OCI-LY3 (cell line): ENCODE measurements around the gene C10orf95.

Experiments
- H2AFZ ChIP-seq: fragments of 200-600, 300-600 bp; shearing (Covaris generic); 2 replicates; pipeline ENCODE4 v1.6.0; 2014; ENCODE audit warnings: antibody characterized with exemption, low read depth, low read length
- H3K27ac ChIP-seq: fragments of 200-600, 300-600 bp; sonication (generic); 2 replicates; pipeline ENCODE4 v1.5.1; 2014; ENCODE audit warnings: mild to moderate bottlenecking, low read length, moderate library complexity, mixed read lengths
- H3K27me3 ChIP-seq: fragments of 200-600, 300-600 bp; sonication (generic); 2 replicates; pipeline ENCODE4 v1.6.1; 2014; ENCODE audit warnings: low read depth, low read length, mixed read lengths
- H3K36me3 ChIP-seq: fragments of 200-600, 300-600 bp; sonication (generic); replicated peaks from 2 replicates; pipeline ENCODE3; 2014; ENCODE audit warnings: low read depth, low read length, mixed read lengths
- H3K4me1 ChIP-seq: fragments of 300-600, 200-600 bp; sonication (generic); 2 replicates; pipeline ENCODE4 v1.6.1; 2014; ENCODE audit warnings: low read length, mixed read lengths
- H3K4me2 ChIP-seq: fragments of 200-600, 300-600 bp; sonication (generic); 2 replicates; pipeline ENCODE4 v1.6.1; 2014; ENCODE audit warnings: low read length, mixed read lengths
- H3K4me3 ChIP-seq: fragments of 300-600, 200-600 bp; sonication (generic); 2 replicates; pipeline ENCODE4 v1.5.1; 2014; ENCODE audit warnings: antibody characterized with exemption, mild to moderate bottlenecking, low read length, moderate library complexity
- H3K79me2 ChIP-seq: fragments of 300-600, 200-600 bp; shearing (Covaris generic); 2 replicates; pipeline ENCODE4 v1.6.1; 2014; ENCODE audit warnings: mild to moderate bottlenecking, low read length, mixed read lengths
- H3K9ac ChIP-seq: fragments of 300-600, 200-600 bp; shearing (Covaris generic); 2 replicates; pipeline ENCODE4 v1.6.0; 2014; ENCODE audit warnings: mild to moderate bottlenecking, low read length, moderate library complexity
- H3K9me3 ChIP-seq: fragments of 200-600, 300-600 bp; shearing (Covaris generic); 2 replicates; pipeline ENCODE4 v1.6.1; 2014; ENCODE audit warnings: low read length, mixed read lengths; ENCODE audit not compliant: insufficient read depth
- H4K20me1 ChIP-seq: fragments of 200-600, 300-600 bp; sonication (generic); 2 replicates; pipeline ENCODE4 v1.6.1; 2016; ENCODE audit warnings: low read length, mixed read lengths; ENCODE audit not compliant: insufficient read depth
- EZH2phosphoT487 ChIP-seq: fragments of 200-600 bp; shearing (Covaris generic); IDR thresholded peaks from 2 replicates; pipeline ENCODE4 v1.6.1; 2018; ENCODE audit warnings: antibody characterized with exemption, mixed run types, low read depth
- TF ChIP-seq, protein P1 (sequence below): fragments of 200-600, 300-600 bp; sonication (generic); IDR thresholded peaks from 2 replicates; pipeline ENCODE4 v1.5.1; 2014; ENCODE audit warnings: antibody characterized with exemption, low read length, low read depth

The C10orf95 gene

DNA sequence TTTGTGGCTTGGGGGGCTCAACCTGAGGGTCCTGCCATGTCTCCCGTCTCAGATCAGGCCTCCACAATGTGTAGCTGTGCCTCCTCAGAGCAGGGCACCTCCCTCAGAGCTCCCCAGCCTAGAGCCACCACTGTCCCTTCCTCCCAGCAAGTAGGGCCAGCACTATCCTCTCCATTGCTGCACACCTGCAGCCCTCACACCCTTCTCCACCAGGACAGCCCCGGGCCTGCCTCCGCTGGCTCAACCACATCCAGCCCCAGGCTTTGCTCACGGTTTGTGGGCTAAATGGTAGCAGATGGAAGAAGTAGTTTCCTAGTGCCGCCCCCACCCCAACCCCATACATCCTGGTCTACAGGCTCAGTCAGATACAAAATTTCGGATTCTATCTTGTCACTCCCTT is 45.7 kb downstream of the C10orf95 start:
- Histone ChIP-seq H3K4me3 (no peak overlapping the region), H3K9me3 (no peaks in the 10 kb centered on the region), H2AFZ (no peak overlapping the region), H3K27me3 (no peaks in the 10 kb centered on the region), H3K9ac (no peak overlapping the region), H3K4me2 (no peak overlapping the region), H3K36me3 (peaks cover 8% of the 10 kb centered on the region), H4K20me1 (0 out of 2 replicates have a peak, but pooled peaks cover 4% of the 10 kb centered on the region), H3K79me2 (no peaks in the 10 kb centered on the region), H3K4me1 (peaks cover 20% of the 10 kb centered on the region; the same call in 1 of the 2 replicates), H3K27ac (no peak overlapping the region)
- TF ChIP-seq, protein P1, sequence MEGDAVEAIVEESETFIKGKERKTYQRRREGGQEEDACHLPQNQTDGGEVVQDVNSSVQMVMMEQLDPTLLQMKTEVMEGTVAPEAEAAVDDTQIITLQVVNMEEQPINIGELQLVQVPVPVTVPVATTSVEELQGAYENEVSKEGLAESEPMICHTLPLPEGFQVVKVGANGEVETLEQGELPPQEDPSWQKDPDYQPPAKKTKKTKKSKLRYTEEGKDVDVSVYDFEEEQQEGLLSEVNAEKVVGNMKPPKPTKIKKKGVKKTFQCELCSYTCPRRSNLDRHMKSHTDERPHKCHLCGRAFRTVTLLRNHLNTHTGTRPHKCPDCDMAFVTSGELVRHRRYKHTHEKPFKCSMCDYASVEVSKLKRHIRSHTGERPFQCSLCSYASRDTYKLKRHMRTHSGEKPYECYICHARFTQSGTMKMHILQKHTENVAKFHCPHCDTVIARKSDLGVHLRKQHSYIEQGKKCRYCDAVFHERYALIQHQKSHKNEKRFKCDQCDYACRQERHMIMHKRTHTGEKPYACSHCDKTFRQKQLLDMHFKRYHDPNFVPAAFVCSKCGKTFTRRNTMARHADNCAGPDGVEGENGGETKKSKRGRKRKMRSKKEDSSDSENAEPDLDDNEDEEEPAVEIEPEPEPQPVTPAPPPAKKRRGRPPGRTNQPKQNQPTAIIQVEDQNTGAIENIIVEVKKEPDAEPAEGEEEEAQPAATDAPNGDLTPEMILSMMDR = no peak
- no peak for TF ChIP-seq EZH2phosphoT487

GRCh38 chr10:102405108-102405571 is 46.2 kb downstream of the C10orf95 start:
- TF ChIP-seq EZH2phosphoT487 = no peak
- TF ChIP-seq, protein P1 = no peak

GRCh38 chr10:102404361-102405107 is 46.8 kb downstream of the C10orf95 start:
- no peaks in the 10 kb centered on the region for H3K27me3 ChIP-seq
- TF ChIP-seq EZH2phosphoT487 = no peak
- TF ChIP-seq, protein P1 = no peak
- H3K79me2 ChIP-seq = peaks cover 9% of the 10 kb centered on the region; the same call in 1 of the 2 replicates
- H3K4me1 ChIP-seq = peaks cover 21% of the 10 kb centered on the region
- H3K4me2 ChIP-seq = no peak overlapping the region
- H2AFZ ChIP-seq = no peak overlapping the region
- peaks cover 13% of the 10 kb centered on the region for H4K20me1 ChIP-seq
- peaks cover 17% of the 10 kb centered on the region for H3K36me3 ChIP-seq
- no peak overlapping the region for H3K4me3 ChIP-seq
- no peak overlapping the region for H3K9ac ChIP-seq
- no peaks in the 10 kb centered on the region for H3K9me3 ChIP-seq
- no peak overlapping the region for H3K27ac ChIP-seq

More at GRCh38 chr10:102405108-102405571, 46.2 kb downstream of the C10orf95 start:
- no peak overlapping the region for H3K9ac ChIP-seq
- H3K36me3 ChIP-seq = peaks cover 12% of the 10 kb centered on the region
- H3K27ac ChIP-seq = no peak overlapping the region
- H3K79me2 ChIP-seq = peaks cover 3% of the 10 kb centered on the region; the same call in 1 of the 2 replicates
- H4K20me1 ChIP-seq = peaks cover 8% of the 10 kb centered on the region
- no peak overlapping the region for H3K4me2 ChIP-seq
- no peaks in the 10 kb centered on the region for H3K27me3 ChIP-seq
- no peak overlapping the region for H2AFZ ChIP-seq
- peaks cover 20% of the 10 kb centered on the region; the same call in 1 of the 2 replicates for H3K4me1 ChIP-seq
- H3K9me3 ChIP-seq = no peaks in the 10 kb centered on the region
- H3K4me3 ChIP-seq = no peak overlapping the region

GRCh38 chr10:102403115-102403514 is 48.2 kb downstream of the C10orf95 start:
- Histone ChIP-seq H3K4me2 (no peak overlapping the region), H3K4me1 (peaks cover 29% of the 10 kb centered on the region), H3K27me3 (no peaks in the 10 kb centered on the region), H3K9me3 (no peaks in the 10 kb centered on the region), H4K20me1 (peaks cover 13% of the 10 kb centered on the region), H3K9ac (no peak overlapping the region), H3K79me2 (peaks cover 13% of the 10 kb centered on the region; the same call in 1 of the 2 replicates), H2AFZ (no peak overlapping the region), H3K27ac (no peak overlapping the region), H3K4me3 (no peak overlapping the region), H3K36me3 (peaks cover 23% of the 10 kb centered on the region)
- TF ChIP-seq, protein P1 = no peak
- TF ChIP-seq EZH2phosphoT487 = no peak
